ENCODE data around the gene BICC1. TPM values are rescaled to one million over a fixed set of nuclear protein-coding genes. Genes with fewer than 3 reads are reported as not detected.

The BICC1 gene
- total and polyA plus RNA-seq, 2 of the 8 experiments (the other 6 are each of a cell fraction or from before 2014, with no cell fraction given), result 0.20 to 0.73 TPM

DNA sequence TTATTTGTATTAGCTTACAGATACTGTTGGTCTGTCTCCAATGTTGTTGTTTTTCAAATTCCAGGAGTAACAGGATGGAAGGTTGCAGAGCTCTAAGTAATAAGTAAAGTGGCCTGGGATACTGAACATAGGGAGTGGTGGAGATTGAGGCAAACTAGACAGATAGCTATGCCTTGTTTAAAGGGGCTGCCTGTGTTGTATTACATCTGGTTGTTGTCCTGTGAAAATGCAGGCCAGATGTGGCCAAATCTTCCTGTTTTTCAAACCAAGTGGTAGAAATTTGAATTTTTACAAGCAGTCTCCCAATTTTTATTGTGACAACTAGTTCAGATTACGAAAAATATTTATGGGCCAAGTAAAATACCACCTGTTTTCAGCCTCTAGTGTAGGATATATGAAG, 33.5 kb downstream of the BICC1 start (continued):
- TF ChIP-seq, protein P1, sequence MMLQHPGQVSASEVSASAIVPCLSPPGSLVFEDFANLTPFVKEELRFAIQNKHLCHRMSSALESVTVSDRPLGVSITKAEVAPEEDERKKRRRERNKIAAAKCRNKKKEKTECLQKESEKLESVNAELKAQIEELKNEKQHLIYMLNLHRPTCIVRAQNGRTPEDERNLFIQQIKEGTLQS (IDR thresholded peaks at IDR 0.05; ENCODE audit: insufficient read depth, low read depth, low read length), result no peak
- no peak for TF ChIP-seq TAF1 (IDR thresholded peaks at IDR 0.05; ENCODE audit: low read depth, low read length)
- no peak for TF ChIP-seq KDM5A (IDR thresholded peaks at IDR 0.05; ENCODE audit: low read length)
